Measurements from ENCODE around the gene LNP1. TPM values are rescaled to one million over a fixed set of nuclear protein-coding genes. Genes with fewer than 3 reads are reported as not detected.
"Not testable (repeated sequence)": the region's sequence is repeated elsewhere in the genome, so short reads cannot be mapped to it uniquely, and the experiment has no call there.

The LNP1 gene
- total RNA-seq, 1 experiment from 2014 or later: 10.0 TPM

DNA sequence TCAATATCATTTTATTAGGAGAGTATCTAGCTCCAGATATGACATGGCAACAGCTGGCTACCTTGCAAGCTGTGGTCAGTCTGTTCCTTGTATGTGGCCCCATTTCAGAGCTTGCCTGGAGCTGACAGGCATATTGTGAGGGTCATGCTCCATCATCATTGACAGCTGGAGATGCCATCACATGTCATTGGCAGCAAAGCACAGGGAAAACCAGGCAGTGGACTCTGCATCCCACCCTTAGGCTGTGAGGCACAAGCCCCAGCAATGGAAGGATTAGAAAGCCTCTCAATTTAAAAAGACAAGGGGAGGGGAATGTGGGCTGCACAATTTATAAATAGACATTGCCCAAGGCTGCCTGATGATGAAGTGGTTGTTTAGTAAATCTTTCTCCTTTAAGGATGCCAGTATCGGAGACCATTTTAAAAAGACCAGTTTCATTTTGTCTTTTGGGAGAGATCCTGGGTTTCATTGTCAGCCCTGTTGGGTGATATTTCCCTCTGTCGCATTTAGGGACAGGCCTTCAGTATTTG is 27.9 kb downstream of the LNP1 start:
- DNase-seq (ENCODE audit: low read depth): peak; percentile 30

GRCh38 chr3:100436951-100437350 is 35.6 kb downstream of the LNP1 start:
- no peak for DNase-seq (ENCODE audit: low read depth)

- DNase-seq (ENCODE audit: low read depth): no peak
Measured at GRCh38 chr3:100437721-100438622, 36.6 kb downstream of the LNP1 start.

DNA sequence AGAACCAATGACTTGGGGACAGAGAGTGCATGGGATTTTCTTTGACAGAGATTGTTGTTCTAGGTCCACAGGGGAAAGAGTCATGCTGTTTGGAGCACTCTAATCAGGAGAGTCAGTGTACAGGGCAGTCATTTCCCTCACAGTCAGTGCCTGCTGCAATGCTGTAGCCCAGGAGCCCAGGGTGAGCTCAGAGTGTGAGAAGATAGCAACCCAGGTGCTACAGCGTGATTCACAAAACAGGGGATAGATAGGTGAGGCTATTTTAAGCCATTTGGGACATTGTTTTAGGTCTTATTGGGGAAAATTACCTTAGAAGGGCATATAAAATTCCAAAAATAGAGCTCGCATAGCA is 37.3 kb downstream of the LNP1 start:
- DNase-seq (ENCODE audit: low read depth): no peak

DNA sequence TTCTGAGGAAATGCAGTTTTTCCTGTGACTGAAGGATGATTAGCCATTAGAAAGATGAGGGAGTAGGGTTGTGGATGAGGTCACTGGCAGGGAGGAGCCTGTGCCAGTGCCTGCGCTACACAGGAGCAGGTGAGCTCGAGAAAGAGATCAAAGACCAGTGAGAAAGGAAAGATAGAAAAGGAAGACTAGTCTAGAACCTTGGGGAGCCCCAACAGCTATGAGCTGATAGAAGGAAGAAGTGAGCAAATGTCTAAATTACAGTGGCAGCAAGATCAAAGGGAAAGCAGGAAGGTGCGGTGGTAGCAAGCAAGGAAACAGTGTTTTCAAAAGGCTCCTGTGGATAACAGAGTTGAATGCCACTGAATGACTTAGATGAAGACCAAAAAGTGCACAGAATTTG is 39.6 kb downstream of the LNP1 start:
- no peak for DNase-seq (ENCODE audit: low read depth)

DNA sequence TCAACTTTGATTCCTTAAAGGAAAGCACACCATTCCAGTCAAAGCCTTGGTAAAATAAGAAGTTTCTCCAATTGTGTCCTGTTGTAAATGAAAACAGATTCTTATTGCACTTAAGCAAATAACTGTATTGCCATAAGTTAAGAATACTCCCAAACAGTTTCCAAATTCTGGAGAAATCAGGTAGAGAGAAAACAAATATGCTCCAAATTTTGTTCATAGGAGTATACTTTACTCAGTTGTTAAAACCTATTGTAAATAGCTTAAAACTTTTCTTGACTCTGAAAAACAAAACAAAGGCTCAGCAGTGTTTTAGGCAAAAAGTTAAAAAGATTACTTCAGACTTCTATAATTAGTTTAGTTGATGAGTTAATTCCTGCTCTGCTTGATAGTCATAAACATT is 42.4 kb downstream of the LNP1 start:
- no peak for DNase-seq (ENCODE audit: low read depth)

- not testable (repeated sequence) for DNase-seq (ENCODE audit: low read depth)
Measured at GRCh38 chr3:100447067-100447466, 45.7 kb downstream of the LNP1 start.

DNA sequence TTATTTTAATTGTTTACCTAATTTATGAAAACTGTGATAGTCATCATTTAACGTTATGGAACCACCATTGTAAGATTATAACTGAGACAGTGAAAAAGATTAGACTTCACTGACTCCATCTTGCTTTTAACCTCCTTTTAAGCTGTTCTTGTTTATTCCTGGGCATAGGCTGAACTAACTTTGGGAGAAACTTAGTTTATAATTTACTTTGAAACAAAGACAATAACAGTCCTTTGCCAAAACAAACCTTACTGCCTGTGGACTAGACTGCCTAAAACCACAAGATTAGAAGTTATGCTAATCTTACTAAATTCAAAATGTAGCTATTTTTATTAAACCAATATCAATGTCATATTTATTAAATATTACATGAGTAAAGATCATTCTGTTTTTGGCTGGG is 46.7 kb downstream of the LNP1 start:
- DNase-seq (ENCODE audit: low read depth): no peak

- no peak for DNase-seq (ENCODE audit: low read depth)
Measured at GRCh38 chr3:100449214-100449613, 47.9 kb downstream of the LNP1 start.

GRCh38 chr3:100454677-100455076 is 53.3 kb downstream of the LNP1 start:
- no peak for DNase-seq (ENCODE audit: low read depth)

DNA sequence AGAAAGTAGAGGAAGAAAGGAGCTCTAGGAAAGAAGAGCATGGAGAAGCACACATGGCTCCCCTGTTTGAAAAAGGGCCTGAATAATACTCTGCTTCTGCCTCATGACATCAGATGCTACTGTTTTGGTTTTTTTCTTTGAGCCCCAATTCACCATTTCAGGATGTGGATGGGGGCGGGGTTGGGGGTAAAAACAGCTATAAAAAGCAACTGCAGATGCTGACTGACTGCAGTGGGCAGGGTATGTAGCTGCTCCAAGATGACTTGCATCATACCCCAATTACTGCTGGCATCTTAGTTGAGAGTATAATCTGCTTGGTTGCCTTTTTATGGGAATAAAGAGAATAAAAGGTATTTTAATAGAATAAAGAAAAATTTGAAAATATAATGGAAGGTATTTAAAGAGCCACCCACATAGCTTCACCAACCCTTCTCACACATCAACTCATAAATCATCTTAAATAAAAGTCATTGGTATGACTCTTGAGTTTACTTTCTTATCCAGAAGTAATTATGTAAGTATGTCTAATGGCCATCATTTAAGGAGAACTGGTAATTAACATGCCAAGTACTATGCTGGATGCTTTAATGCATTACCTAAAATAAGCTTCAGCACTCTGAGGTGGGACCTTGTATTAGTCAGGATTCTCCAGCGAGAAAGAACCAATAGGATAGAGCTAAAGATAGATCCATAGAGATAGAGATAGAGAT is 54.7 kb downstream of the LNP1 start:
- DNase-seq (ENCODE audit: low read depth): no peak

DNA sequence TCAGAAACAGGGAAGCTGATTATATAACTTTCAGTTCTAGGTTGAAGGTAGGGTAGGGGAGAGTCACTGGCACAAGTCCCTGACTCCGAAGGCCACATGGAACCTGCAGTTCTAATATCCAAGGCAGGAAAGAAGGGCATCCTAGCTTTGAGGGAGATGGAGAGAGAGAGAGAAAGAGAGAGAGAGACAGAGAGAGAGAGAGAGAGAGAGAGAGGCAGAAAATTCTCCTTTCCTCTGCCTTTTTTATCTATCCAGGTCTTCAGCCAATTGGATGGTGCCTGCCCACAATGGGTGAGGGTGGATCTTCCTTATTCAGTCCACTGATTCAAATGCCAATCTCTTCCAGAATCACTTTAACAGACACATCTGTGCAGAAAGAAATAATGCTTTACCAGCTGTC is 55.4 kb downstream of the LNP1 start:
- DNase-seq (ENCODE audit: low read depth): no peak

GRCh38 chr3:100457811-100458210 is 56.5 kb downstream of the LNP1 start:
- no peak for DNase-seq (ENCODE audit: low read depth)

- DNase-seq (ENCODE audit: low read depth): no peak
Measured at GRCh38 chr3:100458814-100459213, 57.5 kb downstream of the LNP1 start.

GRCh38 chr3:100463002-100463401 is 61.7 kb downstream of the LNP1 start:
- DNase-seq (ENCODE audit: low read depth): peak; percentile 73

GRCh38 chr3:100463646-100464155 is 62.4 kb downstream of the LNP1 start:
- DNase-seq (ENCODE audit: low read depth): peak; percentile 5

DNA sequence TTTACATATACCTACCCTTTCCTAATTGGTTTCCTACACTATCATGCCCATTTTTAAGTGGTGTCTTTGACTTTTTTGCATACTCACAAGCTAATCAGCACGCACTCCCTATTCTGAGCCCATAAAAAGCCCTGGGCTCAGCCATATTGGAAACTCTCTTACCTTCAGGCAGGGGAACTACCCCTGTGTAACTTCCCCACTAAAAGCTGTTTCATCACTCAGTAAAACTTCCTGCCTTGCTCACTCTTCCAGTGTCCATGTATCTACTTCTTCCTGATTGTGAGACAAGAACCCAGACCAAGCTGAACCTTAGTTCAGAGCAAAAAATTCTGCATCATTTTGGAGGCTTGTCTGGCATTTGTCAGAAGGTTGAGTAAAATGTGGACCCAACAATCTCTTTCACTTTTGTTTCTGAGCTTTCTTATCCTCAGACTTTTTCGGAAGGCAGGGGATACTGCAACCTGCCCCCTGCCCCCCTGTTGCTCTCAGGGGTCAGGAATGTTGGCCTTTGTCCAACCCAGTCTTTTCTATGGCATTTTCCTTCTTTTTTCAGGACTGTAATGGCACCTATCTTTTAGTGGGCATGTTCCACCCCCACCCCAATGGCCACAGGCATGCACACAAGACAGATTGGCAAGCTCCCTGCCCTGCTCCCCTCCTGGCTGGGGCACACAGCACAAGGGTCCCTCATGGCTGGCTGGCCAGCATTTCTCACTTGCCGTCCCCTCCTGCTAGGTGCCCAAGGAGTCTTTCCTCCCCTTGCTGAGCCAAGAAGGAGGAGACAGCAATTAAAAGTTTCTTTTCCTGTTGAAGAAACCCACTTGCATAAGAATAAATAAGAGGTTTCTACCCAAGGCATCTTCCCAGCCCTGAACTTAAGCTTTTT is 64.8 kb downstream of the LNP1 start:
- DNase-seq (ENCODE audit: low read depth): peak; percentile 7

DNA sequence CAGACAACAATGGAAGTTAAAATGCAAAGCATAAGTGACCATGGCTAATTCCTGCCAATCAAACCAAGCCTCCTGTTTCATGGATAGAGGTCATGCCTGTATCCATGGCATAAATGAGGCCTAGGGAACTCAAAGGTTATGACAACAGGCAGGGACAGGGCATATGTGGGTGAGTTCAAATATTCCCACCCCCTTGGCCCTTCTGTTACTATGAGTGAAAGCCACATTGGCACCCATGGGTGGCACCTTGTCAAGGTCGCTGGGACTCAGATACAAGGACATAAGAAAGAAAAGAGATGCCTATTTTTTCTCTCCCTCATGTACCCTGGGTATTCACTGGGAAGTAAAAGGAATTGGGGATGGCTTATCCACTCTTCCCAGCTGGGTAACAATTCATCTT is 65.8 kb downstream of the LNP1 start:
- DNase-seq (ENCODE audit: low read depth): no peak

DNA sequence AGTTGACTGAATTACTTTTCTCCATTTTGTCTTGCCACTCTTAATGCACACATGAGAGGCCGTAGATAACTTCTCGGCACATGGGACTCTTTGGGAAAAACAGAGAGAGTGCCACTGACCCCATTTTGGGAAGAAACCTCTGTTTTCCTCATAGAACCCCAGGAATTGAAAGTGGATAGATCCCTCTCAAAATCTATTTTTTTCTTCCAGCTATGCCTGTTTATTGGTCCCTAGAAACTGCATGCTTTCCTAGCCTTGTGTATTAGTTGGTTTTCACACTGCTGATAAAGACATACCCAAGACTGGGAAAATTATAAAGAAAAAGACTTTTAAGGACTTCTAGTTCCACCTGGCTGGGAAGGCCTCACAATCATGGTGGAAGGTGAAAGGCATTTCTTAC is 67.3 kb downstream of the LNP1 start:
- no peak for DNase-seq (ENCODE audit: low read depth)

- no peak for DNase-seq (ENCODE audit: low read depth)
Measured at GRCh38 chr3:100470951-100471350, 69.6 kb downstream of the LNP1 start.

DNA sequence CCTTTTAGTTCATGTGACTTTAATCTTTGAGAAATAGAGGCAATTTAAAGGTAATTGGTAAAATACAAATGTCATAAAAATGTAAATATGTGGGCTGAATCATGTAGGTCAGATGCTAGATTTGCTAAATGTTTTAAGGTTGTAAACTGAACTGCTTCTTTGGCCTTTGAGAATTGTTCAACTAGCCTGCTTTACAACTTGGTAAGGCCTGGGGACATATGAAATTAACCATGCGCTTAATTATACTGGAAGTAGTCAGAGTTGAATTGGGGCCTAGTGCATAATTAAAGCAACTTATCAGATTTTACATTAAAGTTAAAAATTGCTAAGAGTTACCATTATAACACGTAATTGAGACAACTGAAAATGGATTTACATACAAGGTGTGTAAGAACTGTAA is 70.1 kb downstream of the LNP1 start:
- no peak for DNase-seq (ENCODE audit: low read depth)

Measured in RPMI7951 (cell line).